ENCODE results near the gene STRADB.
"Not testable (repeated sequence)": the region's sequence is repeated elsewhere in the genome, so short reads cannot be mapped to it uniquely, and the experiment has no call there.

STRADB gene

GRCh38 chr2:201430839-201431238 lies 20.7 kb upstream of the STRADB start:
- no peak for DNase-seq (ENCODE audit: low read depth)

- no peak for DNase-seq (ENCODE audit: low read depth)
These were observed 19.4 kb upstream of the STRADB start for GRCh38 chr2:201432038-201432620.

GRCh38 chr2:201432621-201433393 lies 18.7 kb upstream of the STRADB start:
- no peak for DNase-seq (ENCODE audit: low read depth)

GRCh38 chr2:201433394-201433995 lies 18.0 kb upstream of the STRADB start:
- DNase-seq (ENCODE audit: low read depth) = no peak

GRCh38 chr2:201436141-201436540 lies 15.4 kb upstream of the STRADB start:
- no peak for DNase-seq (ENCODE audit: low read depth)

- not testable (repeated sequence) for DNase-seq (ENCODE audit: low read depth)
These were observed 12.1 kb upstream of the STRADB start for GRCh38 chr2:201439336-201439922.

GRCh38 chr2:201440182-201440581 lies 11.4 kb upstream of the STRADB start:
- DNase-seq (ENCODE audit: low read depth) = no peak

- no peak for DNase-seq (ENCODE audit: low read depth)
These were observed 10.1 kb upstream of the STRADB start for GRCh38 chr2:201441409-201441808.

GRCh38 chr2:201444746-201445465 lies 6.6 kb upstream of the STRADB start:
- no peak for DNase-seq (ENCODE audit: low read depth)

- no peak for DNase-seq (ENCODE audit: low read depth)
These were observed 4.5 kb upstream of the STRADB start for GRCh38 chr2:201447086-201447485.

GRCh38 chr2:201448061-201448460 lies 3.5 kb upstream of the STRADB start:
- no peak for DNase-seq (ENCODE audit: low read depth)

- no peak for DNase-seq (ENCODE audit: low read depth)
These were observed 2.8 kb upstream of the STRADB start for GRCh38 chr2:201448701-201449100.

- DNase-seq (ENCODE audit: low read depth) = no peak
These were observed 617 bp upstream of the STRADB start for GRCh38 chr2:201450954-201451291.

GRCh38 chr2:201452058-201452921 lies 750 bp downstream of the STRADB start:
- DNase-seq (ENCODE audit: low read depth) = no peak

- no peak for DNase-seq (ENCODE audit: low read depth)
These were observed 1.5 kb downstream of the STRADB start for GRCh38 chr2:201452922-201453643.

- DNase-seq (ENCODE audit: low read depth) = no peak
These were observed 6.8 kb downstream of the STRADB start for GRCh38 chr2:201458381-201458780.

- DNase-seq (ENCODE audit: low read depth) = no peak
These were observed 9.0 kb downstream of the STRADB start for GRCh38 chr2:201460532-201460931.

GRCh38 chr2:201464547-201464946 lies 13.0 kb downstream of the STRADB start:
- DNase-seq (ENCODE audit: low read depth) = no peak

- no peak for DNase-seq (ENCODE audit: low read depth)
These were observed 14.0 kb downstream of the STRADB start for GRCh38 chr2:201465524-201465971.

GRCh38 chr2:201466050-201466675 lies 14.6 kb downstream of the STRADB start:
- no peak for DNase-seq (ENCODE audit: low read depth)

Measured in activated gamma-delta T cell treated with anti-CD3 and anti-CD28 coated beads, Interleukin-2, amount 50 U/mL, for 16 hours (primary cell).